Hepatic stellate cell (primary cell): ENCODE data around the gene PDE1A.

Experiments used
- DNase-seq: peaks from one replicate; pipeline ENCODE4 v3.0.0; 2011; ENCODE audit warnings: low spot score

Gene PDE1A

DNA sequence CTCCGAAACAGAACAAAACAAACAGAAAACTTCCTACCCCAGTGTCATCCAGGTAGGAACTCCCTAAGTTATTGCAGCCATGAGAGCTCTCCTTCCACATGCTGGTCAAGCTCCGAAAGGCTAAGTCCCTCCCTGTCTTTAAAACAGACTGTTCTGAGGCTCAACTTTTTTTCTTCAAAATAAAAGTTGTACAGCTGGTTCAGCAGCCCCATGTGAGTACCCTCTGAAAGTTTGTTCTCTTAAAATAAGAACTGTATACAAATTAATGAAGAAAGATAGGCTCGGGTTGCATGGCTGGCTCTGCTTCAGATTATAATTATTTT is at the start of gene PDE1A:
Gene PDE1A, minus strand, starts transcription at position 119 of the 323 bp plus-strand sequence.
- no peak for DNase-seq

DNA sequence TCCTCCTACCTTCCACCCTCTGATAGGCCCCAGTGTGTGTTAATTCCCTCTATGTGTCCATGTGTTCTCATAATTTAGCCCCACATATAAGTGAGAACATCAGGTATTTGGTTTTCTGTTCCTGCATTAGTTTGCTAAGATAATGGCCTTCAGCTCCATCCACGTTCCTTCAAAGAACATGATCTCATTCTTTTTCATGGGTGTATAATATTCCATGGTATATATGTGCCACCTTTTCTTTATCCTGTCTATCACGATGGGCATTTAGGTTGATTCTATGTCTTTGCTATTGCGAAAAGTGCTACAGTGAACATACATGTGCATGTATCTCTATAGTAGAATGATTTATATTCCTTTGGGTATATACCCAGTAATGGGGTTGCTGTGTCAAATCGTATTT is 46.8 kb upstream of the PDE1A start:
- DNase-seq, result no peak

DNA sequence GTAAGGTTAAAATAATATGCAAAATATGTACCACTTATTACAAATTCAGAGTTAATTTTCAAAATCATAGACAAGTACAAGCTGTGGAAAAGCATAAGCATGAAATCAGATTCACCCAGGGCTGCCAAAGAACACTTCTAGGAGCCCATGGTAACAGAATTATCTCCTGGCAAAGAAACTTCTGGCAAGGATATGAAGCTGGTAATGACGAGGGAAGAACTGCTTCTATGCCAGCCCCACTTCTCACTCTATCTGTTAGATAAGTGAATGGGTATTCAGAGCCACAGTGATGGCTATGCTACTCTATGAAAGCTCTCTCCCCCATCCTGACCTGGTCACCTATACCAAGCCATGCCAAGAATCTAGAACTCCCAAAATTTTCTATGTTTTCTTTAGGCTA is 36.9 kb upstream of the PDE1A start:
- DNase-seq, result no peak

DNA sequence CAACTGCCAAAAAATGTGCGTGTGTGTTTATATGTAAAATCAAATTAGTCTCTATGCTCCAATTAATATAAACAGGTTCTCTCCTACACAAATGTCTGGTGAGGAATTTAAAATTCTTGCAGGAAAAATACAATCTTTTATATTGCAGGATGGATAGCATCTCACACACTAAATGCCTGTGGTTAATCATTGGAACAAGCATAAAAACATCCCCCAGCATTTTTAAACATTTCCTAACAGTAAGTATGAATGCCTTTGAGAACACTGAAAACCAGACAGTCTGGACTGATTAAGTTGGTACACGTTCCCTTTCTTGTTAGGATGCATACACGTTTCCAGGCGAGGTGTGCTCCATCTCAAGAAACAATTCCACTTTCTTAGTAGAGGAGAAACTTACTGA is 29.9 kb upstream of the PDE1A start:
- peak; percentile 3 for DNase-seq

DNA sequence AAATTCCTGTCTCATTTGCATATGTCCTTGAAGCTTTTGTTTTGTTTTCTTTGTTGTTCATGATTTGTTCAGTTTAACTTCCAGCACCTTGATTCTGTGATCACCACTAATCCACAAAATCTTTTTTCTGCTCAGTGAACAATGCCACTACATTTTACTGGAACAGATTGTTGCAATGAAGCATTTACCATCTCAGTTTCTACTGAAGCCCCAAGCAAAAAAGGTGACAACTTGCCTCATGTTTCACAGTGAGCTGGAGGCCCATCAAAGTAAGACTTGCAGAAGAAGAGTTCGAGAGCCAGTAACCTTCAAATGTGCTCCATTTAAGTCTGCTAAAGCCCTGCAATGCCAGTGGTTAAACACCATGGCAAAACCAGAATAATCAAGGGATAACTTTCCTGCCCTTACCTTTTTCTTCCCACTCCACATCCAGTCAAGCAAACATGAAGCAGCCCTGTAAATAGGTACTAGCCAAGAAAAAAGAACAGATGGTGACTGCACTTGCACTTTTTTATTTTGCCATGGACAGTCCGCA is 25.7 kb upstream of the PDE1A start:
- DNase-seq, result no peak

DNA sequence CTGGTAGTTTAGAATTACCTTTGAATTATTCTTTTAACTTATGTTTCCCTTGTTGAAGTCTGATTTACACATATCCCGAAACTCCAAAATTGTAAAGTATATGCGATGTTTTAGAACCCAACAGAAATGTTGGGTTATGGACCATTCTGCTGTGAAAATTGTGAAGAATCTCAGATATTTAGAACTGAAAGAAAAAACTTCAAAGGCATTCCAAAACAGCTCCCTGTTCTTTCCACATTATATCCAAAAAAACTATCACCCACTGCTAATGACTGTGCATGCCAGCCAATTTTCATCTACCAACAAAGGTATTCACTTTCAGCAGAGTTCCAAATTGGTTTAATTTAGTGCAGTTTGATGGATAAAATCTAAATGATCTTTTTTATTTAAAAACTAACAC is 21.5 kb upstream of the PDE1A start:
- DNase-seq, result no peak

DNA sequence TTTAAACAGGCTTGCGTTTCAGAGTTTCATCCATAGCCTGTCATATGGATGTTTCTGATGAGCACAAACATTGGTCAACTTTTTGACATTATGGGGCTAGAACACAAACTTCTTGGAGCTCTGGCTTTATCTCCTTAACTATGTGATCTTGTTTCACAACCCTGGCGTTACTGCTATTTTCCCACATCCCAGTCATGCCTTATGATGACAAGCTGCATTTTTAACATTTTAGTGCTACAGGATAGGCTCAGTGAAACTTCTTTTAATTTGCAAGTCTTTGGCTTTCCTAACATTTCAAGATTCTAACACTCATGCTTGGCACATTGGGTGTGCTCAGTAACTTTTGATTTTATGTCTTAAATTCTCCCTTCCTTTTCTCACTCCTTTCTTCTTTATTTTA is 21.0 kb upstream of the PDE1A start:
- no peak for DNase-seq

DNA sequence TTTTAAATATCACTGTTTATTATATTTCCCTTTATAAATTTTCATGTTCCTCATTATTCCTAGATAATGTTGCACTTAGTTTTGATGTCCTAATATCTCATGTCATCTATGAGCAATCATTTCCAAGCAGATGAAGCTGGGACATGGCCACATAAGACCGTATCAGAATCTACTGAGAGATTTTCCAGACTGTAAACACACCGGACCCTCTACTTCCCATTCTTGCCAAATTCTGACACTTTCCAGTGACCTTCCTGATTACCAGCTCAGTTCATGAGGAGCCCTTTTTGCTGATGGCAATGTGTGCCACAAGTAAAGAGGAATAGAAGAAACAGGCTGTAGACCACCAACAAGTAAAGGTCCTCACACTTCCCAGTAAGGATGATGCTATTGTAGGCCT is 20.3 kb upstream of the PDE1A start:
- DNase-seq, result no peak

DNA sequence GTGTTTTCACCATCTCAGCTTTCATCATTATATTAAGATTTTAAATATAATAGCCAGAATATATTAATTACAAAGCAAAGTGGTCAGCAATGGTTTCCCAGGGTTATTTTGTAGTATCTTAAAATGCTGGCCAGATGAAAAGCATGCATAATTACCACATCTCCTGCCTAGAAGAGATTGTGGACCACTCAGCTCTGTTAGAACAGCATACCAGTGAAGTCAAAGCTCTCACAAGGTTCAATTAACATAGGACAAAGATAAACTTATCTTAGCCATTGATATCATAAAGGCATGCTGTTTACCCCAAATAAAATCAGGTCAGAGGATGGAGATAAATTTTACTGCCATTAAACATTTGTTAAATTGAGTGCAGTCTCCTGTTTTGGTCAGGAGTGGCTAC is 19.3 kb upstream of the PDE1A start:
- DNase-seq, result no peak

DNA sequence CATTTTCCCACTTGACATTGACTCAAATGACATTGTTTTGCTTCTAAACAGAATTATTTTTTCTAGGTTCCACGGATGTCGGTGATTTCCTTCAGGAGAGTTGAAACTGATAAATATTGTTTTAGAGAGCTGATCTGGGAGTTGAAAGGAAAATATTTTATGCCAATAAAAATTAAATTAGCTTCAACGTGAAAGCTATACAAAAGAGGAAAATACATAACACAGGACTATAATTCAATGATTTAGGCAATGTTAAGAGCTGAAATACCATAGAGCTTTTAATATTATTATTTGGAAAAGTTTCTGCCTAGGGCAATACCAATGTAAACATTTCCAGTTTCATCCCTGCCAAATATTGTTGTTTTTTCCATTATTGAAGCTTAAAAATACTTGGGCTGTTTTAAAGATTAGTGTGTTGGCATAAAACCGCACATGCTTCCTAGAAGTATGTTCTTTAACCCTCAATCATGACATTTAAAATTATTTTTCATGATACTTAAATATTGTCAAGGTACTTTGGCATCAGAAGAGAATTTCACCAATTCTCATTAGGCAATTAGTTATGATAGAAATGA is 18.6 kb upstream of the PDE1A start:
- no peak for DNase-seq

DNA sequence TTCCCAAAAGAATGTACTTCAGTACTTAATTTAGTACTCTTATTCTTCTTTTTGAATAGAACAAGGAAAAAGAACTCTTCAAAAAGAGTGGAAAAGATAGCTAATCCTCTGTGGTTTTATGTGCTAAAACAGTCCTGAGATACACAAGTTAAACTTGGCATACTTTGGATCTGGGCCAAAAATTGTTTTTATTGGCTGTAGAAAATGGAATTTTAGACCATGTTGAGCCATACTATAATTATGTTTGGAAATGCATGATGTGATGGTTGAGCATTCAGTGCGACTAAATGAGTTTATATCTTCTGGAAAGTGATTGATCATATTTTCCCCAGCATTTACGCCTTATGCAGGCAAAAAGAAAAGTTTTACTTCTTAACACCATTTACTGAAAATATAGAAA is 18.0 kb upstream of the PDE1A start:
- no peak for DNase-seq

DNA sequence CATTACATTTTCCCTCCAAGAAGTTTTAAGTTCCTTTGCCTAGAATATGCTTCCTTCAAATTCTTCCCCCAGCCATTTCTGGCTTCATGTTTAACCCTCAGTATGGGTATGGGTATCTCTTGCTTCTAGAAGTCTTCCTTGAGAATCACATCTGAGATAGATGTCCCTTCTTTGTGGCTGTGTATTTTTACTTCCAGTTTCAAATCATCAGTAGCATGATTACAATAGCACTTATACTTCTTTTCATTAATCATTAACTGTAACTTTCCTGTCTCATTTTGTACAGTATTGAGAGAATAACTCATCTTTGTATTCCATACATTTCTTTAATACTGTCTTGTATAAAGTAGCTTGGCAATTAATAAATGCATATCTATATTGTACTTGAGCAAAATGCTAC is 17.3 kb upstream of the PDE1A start:
- no peak for DNase-seq

DNA sequence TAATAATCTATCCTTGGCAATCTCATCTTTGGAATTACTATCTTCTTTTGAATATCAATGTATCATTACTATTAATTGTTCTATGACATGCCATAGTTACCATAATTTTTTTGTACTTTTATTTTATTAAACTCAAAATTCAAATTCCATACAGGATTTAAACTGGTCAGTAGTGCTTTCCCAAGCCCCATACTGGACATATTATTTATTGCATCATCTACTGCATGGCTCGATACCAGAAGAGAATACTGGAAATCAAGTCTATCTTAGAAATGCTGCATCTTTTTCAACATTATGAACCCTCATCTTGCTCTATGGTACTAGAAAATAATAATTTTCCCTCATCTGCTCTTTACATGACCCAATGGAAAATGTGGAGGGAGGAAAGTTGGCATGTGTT is 9.4 kb upstream of the PDE1A start:
- no peak for DNase-seq

DNA sequence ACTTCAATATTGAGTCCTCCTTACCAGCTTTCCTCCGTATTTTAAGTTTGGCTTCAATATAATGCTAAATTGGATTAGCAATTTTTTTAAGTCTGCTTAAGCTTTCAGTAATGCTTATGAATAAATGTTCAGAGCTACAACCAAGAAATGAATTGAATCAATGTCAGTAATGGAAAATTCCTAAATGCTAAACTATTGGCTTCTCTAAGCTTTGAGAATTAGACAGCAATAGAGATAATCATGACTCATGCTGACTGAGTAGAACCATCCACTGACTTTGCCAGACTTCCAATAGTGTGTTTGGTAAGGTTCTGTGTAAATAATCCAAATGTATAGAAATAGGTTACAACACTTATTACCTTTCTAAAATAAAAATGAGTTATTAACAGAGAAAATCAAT is 8.9 kb upstream of the PDE1A start:
- no peak for DNase-seq

DNA sequence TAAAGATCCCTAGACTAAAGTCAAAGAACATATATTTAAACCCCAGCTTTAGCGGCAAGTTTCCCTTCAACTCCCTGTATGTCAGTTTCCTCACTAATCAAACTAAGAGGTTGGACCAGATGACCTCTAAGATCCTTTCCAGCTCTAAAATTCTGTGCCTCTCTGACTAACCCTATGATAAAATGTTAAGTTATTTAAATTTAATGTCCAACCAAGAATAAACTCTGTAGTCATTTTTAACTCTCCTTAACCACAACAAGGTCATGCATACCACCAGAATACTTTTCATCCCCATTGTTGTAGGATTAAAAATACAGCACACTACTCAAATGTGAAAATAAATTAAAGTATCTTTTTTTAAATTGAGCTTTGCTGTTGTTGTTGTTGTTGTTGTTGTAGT is 5.2 kb upstream of the PDE1A start:
- DNase-seq, result no peak

DNA sequence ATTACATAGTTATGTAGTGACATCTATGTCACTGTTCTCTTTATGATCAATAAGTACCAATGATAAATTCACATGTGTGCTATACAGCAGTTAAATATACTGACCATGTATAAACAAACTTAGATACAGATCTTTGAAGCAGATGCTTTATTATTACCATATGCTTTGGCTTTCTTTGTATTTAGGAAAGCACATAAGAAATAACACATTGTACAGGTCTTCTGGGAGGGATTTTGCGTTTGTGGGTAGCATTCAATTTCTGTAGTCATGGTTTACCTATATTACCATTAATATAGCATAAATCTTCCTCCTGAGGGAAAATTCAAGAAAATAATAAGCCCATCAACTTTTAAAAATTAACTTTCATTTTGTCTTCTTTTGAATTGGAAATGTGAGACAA is 1.6 kb upstream of the PDE1A start:
- no peak for DNase-seq

DNA sequence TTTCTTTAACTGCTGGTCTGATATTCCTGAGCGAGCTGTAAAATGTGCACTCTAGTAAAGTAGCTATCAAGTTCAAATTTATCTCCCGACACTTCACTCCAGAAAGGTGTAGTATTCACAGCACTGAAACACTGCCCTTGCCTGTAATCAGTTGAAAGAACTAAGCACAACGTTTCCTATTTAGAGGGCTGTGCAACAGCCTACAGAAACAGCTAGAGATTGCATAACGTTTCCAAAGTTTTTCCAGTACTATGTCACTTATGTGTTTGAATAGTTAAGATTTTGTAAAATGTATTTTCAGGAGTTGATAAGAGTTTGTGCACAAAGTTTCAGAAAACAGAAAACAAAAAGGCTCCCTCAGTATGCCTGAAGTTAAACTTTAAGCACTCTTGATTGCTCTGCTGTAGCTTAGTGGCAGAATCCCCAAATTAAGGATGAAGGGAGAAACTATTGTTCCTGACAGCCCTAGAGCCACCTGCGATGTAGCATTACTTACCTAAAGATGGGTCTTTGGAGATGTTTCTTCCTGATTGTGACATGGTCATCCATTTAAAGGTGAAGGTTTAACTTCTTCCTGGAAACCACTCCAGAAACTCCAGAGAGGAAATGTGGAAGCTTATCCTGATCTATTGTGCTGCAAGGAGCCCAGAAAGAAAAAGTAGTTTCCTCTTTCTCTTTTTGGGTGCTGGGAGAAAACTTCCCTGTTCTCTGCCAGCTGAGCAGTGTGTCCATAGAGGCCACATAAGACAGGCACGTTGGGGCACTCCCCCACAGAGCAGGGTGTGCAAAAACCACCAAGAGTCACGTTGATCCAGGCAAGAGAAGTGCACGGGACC is 536 bp downstream of the PDE1A start:
- no peak for DNase-seq

DNA sequence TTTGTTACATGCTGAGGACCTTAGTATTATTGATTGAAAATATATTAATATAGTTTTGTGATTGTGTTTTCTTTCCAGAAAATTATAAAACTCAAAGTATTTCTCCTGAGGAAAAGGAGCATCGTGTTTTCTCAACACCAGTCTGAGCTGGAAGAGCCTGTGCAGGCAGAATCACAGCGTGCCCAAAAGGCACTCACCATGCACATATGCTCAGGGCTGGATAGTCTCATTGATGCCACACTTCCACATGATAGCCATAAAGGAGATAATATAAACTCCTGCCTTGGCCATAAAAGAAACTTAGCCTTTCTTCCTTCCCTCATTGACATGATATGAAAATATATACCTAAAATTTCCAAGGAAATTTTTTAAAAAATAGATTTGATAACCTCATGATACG is 4.0 kb downstream of the PDE1A start:
- DNase-seq, result no peak

DNA sequence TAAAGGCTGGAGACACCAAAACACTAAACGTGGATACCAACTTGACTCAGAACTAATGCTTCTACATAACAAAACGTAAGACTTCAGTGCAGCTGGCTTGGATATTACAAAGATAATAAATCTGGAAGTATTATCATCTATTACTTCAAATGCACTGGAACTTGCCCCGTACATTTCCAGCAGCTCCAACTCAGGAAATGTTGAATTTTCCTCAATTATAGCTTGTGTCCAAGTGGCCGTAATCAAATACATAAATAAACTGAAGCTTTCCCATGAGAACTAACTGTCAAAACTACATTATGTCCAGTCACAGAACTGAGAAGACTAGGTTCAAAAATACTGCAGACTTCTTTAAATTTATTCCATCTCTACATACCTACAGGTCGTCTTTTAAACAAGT is 6.2 kb downstream of the PDE1A start:
- DNase-seq, result no peak

DNA sequence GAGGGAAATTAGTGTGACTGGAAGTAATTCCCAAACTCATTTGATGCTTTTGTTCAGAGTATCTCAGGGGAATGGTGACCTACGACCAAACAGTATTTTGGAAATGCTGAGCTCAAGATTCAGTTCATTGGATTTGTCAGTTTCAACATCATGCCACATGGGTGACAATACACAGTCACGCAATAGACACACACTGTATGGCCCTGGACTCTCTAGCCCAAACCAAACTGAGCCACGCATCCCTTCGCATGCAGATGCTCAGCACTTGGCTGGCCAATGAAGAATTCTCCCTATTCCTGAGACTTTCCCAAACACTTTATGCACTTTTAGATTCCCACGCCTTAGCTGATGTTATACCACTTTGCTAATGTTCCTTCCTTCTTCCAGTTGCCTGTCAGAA is 10.0 kb downstream of the PDE1A start:
- DNase-seq, result no peak

DNA sequence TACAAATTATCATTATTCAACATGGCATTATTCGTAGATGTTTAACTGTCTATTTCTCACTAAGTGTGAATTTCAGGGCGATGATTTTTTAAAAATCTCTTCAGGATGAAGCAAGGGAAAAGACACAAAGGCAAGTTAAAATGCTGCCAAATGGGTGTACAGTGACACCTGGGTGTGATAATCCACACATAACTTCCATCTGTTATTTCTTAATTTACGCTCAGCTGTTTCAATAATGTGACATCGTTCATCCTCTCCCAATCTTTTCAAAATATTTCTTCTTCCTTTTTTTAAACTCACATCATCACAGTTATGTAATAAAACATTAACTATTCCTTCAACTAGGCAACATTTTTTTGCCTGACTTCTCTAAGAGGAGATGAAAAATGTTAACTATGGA is 10.6 kb downstream of the PDE1A start:
- DNase-seq, result no peak

DNA sequence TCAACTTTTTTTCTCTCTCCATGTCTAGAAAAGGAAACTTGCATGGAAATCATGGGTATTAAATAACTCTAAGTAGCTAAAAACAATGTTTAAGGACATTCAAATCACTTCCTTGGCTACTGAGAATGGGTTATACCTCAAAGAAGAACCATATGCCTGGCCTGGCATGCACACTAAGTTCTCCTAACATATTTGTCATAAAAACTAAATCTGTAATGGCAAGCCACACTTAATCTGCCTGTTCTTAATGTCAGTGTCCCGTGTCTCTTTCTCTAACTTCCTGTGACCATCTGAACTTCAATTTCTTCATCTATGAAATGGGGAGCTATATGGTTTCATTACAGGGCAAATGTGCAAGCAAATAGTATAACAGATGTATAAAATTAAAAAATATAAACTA is 11.1 kb downstream of the PDE1A start:
- DNase-seq, result no peak

DNA sequence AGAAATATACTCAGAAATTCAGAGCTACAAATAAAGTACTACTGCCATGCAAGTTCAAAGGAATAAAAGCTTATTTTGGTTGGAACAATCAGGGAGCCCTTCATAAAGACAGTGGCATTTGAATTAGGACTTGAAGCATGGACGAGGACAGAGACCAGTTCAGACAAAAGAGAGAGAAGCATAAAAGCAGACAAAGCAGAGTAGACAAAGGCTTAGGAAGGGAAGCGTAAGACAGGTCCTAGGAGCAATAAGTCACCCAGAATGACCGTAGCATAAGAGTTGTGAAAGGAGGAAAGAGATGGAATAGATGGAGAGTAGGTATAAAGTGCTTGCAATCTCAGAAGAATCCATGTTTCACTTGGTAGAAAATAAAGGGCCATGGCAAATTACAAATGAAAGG is 14.0 kb downstream of the PDE1A start:
- no peak for DNase-seq

DNA sequence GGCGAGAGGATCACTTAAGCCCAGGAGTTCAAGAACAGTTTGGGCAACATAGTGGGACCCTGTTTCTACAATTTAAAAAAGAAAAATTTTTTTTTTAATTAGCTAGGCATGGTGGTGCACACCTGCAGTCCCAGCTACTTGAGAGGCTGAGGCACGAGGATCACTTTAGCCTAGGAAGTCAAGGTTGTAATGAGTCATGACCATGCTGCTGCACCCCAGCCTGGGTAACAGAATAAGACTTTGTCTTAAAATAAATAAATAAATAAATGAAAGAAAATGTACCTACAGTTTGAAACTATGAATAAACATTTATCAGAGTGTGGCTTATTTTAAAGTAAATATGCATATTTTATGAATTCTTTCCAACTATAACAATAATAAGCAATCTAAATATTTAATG is 16.7 kb downstream of the PDE1A start:
- DNase-seq, result no peak
